A172 (cell line): ENCODE data around the gene NTM. TPM values are rescaled to one million over a fixed set of nuclear protein-coding genes. Genes with fewer than 3 reads are reported as not detected.
"Not testable (repeated sequence)": the region's sequence is repeated elsewhere in the genome, so short reads cannot be mapped to it uniquely, and the experiment has no call there.

Experiments used
- DNase-seq: peaks from one replicate; pipeline ENCODE4 v3.0.0-alpha.2; 2015; ENCODE audit warnings: low spot score
- total RNA-seq: library from RNA; depleted of rRNA; stranded (reverse); fragments of >200 nt; shearing (Covaris generic); gene quantifications from 2 replicates; pipeline ENCODE4 v1.2.3, GENCODE V29; 2014

The NTM gene
- total RNA-seq, 1 experiment from 2014 or later: 1.4 TPM

DNA sequence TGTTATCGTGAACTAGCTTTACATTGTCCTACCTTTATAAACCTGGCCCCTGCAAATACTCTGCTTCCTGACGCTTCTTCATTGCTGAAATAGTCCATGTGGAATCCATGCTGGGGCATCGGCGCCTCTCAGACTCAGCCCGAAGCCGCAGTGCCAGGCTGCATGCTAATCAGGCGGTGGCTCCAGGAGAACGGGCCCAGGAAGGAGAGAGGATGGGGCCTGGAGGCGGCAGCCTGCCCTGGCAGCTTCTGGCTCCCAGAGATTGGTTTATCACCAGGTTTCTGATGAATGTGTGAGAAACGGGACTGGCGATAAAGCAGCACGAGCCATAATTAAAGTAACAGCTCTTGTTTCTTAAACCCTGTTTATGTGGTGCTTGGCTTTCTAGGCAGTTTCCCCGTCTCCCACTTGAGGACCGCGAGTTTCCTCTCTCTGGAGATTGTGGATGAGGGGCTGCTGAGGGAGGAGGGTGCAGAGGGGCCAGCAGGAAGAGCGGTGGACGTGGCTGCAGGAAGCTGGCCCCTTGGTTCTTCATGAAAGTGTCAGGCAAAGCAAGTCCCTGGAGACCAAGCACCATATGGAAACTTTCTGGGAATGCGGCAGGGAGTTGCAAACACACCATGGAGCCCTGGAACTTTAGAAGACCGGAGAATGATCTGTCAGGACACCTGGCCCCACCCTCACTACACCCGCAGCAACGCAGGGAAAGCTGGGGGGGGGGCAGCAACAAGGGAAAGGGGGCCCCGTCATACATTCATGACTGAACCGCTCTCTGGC is 93.4 kb downstream of the NTM start:
- no peak for DNase-seq

DNA sequence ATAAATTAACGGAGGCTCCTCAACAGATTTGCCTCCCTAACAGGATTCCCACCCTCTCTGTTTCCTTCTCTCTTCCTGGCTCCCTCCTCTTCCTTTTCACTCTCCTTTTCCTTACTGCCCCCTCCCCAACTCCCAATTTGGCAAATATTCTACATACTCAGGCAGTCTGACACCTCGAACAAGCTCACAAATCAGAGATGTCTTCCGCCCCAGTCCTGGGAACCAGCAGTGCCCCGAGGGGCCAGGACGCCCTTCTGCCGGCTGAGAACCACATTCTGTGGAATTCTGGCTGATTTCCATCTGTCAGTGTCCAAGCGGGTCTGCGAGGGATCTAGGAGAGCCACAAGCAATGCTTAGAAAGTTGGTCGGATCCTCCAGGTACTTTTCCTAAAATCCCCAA is 94.0 kb downstream of the NTM start:
- DNase-seq: no peak

DNA sequence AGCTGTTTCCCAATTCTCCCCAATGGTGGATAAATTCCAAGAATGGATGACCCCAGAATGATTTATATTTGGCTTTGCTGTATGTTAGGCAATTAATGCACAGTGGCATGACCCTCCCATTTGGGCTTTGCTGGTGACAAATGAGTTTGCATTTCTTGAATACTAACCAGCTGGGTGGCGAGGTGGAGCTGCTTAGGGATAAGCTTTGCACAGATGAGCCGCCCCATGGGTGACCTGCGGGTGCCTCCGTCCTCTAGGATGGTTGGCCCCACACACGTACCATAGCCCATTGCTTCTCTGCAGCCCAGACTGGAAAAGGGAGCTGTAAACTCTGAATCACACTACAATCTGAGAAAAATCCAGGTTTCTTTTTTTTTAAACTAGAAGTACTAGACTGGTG is 94.6 kb downstream of the NTM start:
- DNase-seq: no peak

DNA sequence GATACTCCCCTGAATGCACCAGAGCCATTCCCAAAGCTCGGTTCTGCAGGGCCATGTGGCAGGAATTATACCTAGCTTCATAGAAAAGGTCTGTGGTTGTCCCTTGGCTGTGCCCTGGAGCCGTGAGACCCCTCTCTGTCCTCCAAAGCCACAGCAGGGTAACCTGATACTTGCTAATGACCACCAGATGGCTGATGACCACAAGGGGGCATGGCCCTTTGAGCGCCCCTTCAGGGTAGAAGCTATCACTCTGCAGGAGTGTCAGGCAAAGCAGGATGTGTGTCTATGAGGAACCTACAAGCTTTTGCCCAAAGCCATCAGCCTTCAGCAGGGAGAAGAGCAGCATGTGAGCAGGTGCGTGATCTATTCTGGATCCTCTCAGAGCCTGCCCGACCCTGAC is 95.3 kb downstream of the NTM start:
- no peak for DNase-seq

DNA sequence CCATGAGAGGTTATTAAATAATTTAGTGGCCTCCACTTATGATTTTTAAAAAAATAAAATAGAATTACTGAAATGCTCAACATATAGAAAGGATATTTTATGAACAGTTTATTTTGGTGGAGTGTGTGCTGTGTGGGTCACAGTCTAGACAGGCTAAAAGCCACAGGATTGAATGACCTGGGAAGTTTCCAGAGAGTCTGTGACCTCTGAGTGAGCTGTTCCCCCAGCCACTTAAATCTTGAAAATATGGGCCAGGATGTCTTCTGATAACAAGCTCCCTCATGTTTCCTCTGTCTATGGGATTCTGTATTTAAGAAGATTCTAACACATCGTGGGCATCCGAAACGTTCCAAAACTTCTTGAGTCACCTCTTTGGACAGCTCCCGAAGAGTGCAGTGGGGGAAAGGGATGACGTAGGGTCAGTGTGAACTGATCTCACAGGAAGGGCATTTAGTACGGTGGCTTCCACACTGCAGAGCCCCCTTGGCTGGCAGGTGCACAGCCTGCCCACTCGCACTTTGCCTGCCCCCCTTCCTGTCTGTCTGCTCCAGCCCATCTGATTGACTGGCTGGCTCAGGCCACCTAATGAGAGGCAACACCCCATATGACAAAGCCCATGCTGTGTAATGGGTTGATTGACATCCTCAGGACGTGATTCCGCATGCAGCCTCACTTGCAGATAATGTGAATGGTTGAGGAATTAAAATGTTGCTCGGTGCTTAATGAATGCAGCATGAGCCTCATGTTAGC is 97.4 kb downstream of the NTM start:
- no peak for DNase-seq

DNA sequence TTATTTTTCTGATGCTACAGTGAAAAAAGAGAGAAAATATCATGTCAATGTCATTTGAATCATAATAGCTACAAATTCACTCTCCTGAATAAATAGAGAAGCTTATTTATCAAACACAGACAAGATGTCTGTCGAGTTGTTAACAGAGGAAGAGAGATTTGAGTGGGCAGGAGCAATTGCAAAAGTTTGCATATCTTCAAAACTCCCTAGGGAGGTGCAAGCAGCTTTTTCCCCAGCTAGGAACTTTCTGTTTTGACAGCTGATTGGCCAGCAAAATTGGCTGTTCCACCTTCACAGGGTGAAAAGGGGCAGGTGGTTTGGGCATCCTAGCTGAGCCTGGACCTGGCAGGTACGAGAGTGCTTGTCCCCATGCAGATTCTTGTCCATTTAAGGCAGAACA is 98.2 kb downstream of the NTM start:
- DNase-seq: no peak

DNA sequence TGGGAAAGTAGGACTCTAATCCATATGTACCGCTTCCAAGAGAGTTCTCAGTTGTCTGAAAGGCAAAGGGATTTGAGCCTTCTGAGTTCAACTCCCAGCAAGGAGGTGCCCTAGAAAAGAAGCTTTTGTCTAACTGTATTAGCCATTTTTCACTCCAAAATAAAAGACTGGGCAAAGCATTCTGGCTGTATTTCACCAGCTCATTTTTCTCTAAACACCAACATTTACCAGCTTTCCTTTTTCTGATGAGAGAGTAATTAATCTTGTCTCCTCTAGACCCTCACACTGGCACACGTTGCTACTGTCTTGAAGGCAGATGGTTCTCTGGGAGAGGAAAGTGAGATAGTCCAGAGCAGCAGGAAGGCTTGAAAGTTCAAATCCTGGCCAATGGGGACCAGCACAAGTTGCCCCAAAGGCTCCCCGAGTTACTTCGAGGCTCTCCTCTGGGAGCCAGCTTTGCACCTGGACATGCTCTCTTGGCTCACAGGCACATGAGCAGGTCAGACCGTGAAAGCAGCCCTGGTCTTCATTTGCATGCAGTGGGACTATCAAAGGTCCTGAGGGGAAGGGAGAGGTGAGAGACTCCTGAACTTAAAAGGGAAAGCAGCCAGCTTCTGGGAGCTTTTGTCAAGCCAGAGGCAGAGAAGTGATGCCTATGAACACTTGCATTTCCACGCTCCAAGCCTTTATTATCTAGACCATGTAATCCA is 100.0 kb downstream of the NTM start:
- no peak for DNase-seq

DNA sequence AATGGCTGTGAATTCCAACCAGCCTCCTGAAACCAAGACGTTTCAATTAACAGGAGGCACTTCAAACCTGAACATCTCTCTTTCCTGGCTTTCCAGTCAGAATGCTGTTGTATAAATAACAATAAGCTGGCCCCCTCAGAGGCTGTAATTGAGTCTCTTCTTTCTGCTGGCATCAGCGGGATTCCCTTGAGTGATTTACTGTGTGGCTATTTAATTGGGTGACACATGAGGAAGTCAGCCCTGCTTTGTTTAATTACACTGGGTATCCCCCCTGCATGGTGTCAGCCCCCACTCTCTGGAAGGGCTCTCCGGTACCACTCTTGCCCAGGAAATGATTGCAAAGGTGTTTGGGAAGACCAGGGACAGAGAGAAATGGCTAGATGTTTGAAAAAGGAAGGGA is 101.6 kb downstream of the NTM start:
- DNase-seq: no peak

DNA sequence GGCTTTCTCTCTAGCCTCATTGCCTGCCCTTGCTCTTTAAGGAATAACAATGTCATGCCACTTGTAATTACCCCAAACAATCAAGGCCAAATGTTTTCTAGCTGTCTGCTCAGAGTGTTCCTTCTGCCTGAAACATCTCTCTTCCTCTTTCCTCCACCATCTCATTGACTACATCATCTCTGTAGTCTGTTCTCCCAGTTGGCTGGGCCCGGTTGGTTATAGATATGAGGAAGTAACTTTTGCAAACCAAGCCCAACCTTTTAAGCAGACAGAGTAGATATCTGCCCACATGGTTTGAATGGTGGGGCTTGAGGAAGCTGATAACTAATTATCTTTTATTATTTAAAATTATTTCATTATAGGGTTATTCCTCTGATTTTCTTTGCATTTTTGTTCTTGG is 104.5 kb downstream of the NTM start:
- DNase-seq: no peak

DNA sequence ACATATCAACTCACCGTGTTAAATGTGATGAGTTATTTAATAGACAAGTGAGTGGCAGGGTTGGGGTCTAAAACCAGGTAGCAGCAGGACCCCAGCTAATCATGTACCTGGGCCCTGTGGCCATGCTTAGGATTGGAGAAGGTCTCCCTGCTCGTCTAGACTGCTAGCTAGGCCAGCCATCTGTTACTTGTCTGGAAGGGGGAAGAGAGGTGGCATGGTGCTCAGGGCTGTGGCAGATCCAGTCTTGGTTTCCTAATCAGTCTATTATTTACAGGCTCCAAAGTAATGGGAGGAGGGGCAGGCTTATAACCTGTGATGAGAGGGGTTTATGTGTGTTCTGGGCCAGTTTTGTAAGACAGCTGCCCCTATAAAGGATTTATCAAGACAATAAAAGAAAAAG is 105.9 kb downstream of the NTM start:
- no peak for DNase-seq

DNA sequence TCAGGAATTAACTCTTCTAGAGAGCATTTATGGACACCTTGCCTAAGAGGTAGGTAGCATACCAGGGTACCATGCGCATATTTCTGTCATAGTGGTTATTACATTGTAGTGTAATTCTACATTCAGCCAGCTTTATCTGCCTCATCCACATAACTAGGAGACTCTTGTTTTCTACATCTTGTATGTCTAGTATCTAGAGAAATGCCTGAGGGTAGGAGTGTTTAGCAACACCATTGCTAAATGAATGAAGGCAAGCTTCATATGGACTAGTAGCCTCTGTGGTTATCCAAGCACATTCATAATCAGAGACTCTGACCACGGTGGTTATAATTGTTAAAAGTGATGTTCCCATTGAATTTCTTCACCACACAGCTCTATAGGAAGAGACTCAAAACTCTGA is 107.9 kb downstream of the NTM start:
- DNase-seq: no peak

DNA sequence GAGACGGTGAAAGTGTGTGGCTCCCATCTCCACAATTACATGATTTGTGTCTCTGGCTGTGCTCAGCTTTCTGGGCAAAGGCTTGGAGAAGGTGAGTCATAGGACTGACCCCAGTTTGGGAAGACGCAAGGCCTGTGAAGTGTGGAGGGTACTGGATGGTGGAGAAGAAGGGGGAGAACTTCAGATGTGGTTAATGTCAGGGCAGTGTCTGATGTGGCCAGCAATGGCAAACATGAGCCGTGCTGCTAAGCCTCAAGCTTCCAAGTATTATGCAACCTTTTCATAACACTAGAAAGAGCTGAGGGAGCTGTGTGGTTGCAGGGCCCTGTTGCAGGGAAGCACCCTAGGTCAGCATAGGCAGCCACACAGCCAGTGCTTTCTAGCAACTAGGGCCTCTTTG is 110.9 kb downstream of the NTM start:
- no peak for DNase-seq

DNA sequence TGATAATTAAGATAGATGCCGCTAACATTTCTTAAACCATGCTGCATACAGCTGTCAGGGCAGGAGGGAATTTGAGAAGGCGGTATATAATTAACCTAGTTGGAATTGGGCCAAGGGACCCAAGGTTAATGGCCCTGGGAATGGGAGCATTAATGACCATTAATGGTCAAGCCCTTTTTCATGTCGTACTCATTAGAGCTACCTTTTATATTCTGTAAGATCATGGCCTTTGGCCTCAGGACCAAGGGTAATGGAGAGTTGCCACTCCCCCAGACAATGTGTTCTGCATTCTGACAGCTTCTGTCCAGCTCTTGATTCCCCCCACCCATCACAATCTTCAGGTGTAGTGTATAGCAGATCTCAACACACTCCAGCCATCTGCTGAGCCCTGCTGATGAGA is 111.6 kb downstream of the NTM start:
- DNase-seq: no peak

DNA sequence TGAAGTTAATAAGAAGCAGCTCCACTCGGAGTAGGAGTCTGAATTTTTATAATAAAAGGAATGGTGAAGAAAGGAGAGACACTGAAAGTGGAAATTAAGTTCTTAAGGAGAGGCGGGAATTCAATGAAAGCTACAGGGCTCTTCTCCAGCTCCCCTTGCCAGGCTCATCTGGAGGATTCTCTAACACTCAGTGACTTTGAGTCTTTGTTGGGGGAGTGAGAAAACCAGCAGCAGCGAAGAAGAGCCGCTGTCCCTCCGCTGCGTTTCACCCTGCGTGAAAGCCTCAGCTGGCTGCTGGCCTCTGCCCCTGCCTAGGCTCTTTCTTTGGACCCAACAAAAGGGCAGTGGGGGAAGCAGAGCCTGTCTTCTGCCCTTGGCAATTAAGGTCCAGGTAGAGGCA is 113.0 kb downstream of the NTM start:
- no peak for DNase-seq

DNA sequence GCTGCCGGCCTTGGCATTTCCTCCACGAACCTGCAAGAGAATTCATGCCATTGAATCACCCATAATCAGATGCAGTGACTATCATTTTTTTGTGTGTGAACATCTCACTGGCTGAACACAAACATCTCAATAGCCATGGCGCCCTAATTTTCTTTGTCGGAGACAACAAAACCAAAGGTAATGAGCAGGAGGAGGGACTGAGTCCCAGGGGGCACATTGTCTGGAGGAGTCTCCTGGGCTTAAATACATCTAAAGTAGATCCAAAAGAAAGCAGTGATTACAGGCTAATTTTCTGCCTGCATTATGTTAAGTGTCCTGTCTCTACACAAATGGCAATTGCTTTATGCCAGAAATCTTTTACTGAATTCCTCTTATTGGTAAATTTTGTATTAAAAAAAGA is 113.5 kb downstream of the NTM start:
- DNase-seq: no peak

DNA sequence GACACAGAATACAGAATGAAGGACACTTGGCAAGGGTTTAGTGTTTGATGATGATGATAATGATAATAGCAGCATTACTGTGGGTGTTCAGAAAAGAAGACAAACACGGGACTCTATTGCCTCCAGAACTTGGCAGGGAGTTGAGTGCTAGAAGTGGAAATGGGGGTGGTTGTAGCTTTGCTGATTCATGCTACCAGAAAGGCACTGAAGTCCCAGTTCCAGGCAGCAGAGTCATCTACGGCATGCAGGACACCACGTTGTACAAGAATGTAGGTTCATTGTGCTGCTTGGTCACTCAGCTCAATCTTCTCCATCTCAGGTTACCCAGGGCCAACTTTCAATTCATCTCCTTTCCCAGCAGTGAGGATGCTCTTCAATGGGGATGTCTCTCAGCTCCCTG is 115.7 kb downstream of the NTM start:
- no peak for DNase-seq

DNA sequence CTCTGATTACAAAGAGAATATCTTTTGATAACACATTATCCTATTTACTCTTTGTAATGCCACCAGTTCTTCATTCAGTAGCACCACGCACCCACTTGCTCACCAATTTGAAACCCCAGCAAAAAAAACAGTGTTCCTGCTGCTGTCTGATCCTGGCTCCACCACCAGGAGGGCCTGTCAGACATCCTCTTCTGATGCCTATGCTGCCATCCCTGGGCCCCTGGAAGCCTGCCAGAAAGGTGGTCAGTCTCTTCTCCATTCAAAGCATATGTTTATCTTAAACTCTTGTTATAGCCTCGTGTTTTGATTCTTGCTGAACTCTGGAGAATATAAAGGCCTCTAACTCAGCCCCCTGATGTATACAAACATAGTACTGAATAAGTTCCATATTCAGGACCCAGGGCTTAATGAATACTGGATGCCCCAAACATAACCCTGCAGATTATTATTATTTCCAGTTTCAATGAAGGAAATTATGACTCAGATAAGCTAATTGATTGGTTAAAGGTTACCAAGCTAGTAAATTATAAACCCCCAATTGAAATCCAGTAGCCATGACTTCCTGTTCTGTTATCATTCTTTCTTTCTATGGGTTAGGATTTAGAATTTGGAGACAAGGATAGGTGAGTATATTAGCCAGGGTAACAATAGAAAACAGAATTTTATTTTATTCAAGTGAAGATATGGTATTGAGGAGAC is 116.7 kb downstream of the NTM start:
- no peak for DNase-seq

DNA sequence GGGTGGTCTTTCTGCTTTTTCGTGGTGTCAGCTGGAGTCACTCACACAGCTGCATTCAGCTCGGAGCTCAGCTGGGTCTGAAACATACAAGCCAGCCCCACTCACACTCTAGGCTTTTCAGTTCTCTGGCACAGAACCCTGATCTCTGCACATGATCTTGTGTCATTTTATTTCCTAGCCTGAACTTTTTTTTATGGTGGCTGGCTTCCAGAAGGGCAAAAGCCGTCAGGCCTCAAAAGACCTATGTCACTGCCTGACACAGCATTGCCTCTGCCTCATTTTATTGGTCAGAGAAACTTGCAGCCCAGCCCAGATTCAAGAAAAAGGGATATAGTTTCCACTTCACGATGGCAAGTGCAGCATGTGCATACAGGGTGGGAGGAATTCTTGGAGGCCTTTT is 117.8 kb downstream of the NTM start:
- no peak for DNase-seq

DNA sequence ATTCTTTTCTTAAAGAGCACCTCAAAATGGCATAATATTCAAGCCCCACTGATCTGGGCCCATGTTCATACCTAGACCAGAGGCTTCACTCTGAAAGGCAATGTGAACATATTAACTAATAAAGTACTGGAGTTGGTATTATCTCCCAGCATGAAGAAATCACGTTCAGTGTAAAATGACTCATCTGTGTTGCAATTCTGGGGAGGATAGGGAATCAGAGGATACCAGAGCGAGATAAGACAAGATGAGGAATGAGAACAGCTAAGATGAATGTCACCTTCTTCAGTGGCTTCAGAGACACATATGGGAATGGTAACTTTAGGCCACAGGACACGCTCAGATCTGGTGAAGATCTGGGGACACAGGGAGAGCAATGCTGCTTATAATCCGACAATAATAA is 121.1 kb downstream of the NTM start:
- peak; percentile 1 for DNase-seq

DNA sequence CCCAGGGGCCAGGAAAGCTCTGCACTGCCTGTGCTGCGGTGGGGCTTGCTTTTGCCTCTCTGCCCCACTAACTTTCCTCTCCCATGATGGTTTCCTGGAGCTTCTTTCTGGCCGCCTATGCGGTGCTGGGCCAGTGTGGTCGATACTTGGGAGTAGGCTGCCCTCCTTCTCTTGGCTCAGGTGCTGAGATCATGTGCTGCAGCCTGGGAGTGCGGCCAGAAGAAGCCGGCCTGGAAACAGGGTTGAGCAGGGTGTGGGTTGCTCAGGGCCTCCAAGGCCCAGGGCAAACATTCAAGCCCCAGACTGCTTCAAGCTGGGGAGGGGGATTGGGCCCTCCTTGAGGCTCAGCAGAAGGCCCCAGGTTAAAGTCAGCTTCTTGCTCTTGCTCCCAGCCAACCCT is 125.0 kb downstream of the NTM start:
- DNase-seq: no peak

DNA sequence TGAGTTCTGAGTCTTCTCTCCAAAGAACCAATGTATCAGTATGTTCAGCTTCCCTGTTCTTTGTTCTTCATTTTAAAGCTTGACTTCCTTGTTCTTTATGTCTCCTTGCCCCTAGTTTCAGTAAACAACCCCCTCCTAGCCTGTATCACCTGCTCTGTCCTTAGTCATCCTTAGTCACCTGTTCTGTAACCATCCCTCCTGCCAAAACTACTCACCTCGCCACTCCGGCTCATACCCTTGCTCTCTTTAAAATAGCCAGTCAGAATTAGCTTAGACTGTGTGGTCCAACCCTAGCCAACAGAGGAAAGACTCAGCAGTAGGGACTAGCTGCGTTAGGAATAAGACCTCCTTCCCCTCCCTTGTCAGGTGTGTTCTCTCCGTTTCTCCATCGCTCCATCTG is 127.3 kb downstream of the NTM start:
- not testable (repeated sequence) for DNase-seq

DNA sequence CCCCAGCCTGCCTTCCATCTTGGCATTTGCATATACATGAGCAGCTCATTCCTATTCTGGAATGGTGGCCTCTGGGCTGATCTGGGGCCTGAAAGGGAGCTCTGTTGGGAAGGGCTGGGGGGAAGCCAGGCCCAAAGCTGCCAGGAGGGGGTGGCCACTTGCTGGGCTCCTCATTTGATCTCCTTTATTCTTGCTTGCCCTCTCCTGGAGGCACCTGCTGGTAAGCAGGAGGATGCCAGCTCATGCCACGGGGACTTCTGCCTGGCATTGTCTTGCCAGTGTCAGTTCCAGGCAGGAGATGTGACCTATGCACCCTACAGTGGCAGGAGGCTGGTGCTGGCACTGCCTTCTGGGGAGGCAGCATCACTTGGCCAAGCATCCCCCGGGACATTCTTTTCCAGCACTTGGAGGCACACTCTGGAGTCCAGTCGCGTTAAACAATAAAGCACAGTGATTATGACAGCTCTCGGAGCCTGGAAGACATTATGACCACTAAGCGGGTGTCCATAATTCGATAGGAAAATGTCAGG is 128.3 kb downstream of the NTM start:
- DNase-seq: no peak
